ENCODE data around the gene DACT3.

The DACT3 gene

GRCh38 chr19:46670813-46671212, 9.8 kb upstream of the DACT3 start:
- no peak for DNase-seq (ENCODE audit: low read depth in 2 of 3, low spot score in 2 of 3)

DNA sequence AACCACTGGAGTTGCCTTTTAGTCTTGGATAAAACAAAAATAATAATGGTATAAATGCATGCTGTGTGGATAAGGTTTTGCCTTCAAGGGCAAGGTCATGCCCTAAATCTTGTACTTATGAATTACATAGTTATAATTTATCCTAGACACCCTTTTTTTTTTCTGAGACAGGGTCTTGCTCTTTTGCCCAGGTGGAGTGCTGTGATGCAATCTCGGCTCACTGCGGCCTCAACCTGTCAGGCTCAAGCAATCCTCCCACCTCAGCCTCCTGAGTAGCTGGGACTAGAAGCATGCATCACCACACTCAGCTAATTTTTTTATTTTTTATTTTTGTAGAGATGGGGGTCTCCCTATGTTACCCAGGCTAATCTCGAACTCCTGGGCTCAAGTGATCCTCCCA, 7.7 kb upstream of the DACT3 start:
- no peak for DNase-seq (ENCODE audit: low read depth in 2 of 3, low spot score in 2 of 3)

DNA sequence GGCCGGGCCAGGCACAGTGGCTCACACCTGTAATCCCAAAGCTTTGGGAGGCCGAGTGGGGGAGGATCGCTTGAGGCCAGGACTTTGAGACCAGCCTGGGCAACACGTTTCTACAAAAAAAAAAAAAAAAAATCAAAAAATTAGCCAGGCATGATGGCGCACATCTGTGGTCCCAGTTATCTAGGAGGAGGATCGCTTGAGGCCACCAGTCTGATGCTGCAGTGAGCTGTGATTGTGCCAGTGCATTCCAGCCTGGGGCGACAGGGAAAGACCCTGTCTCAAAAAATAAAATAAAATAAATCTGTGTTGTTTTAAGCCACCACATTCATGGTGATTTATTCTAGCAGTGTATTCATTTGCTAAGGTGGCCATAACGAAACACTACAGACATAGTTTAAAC, 4.1 kb upstream of the DACT3 start:
- DNase-seq (ENCODE audit: low read depth in 2 of 3, low spot score in 2 of 3): no peak

GRCh38 chr19:46661735-46662592, 982 bp upstream of the DACT3 start:
- peak in 2 of 3 experiments; percentile 27 to 51 for DNase-seq (ENCODE audit: low read depth in 2 of 3, low spot score in 2 of 3)

DNA sequence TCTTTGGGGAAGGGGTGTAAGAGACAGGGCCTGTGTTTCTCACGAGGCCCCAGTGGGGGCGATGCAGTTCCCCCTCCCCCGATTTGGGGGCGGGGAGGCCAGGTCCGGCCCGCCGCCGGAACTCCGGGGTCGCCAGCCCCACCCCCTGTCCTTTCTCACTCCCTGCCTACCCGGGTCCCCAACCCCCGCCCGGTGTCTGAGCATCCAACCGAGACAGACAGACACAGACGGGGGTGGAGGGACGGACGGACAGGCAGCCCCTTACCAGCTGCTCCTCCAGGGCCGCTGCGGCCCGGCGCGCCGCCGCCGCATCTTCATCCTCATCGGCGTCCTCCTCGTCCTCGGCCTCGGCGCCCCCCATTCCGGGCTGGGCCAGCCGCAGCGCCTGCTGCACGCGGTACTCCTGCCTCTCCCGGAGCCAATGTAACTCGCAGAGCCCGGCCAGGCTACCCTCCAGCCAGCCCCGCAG, 397 bp downstream of the DACT3 start:
- DNase-seq (ENCODE audit: low read depth in 2 of 3, low spot score in 2 of 3): no peak

GRCh38 chr19:46660008-46660517, 919 bp downstream of the DACT3 start:
- DNase-seq (ENCODE audit: low read depth in 2 of 3, low spot score in 2 of 3): no peak

DNA sequence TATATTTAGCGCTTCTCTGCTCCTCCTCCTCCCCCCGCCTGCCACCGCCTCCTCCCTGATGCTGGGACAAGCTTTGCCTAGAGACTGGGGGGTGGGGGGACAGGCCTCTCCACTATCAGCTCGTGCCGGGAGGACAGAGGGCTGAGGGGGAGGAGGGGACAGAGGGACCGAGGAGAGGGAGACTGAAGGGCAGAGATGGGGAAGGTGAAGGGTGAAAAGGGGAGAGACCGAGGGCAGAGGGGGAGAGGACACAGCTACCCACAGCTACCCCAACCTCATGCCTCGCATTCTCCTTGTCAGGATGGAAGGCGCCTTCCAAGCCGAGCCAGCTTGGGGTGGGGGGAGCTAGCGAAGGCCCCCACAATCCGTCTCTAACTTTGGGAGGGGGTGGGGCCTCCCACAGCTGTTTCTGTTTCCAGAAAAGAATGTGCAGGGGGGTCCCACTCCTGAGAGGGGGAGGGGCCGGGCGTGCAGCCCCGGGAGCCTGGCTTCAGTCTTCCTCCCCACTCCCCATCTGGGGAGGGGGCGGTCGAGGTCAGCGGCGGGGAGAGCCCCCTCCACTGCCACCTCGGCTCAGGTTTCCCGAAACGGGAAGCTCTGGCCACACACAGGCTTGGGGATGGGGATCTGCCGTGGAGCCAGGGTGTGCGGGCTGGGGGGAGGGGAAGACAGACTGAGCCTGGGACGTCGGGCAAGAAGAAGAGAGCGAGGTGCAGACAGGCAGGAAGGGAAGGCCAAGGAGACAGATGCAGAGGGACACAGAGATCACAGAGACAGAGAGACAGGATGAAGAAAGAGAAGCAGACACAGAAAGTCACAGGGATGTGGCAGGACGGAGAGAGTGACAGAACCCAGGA, 1.6 kb downstream of the DACT3 start:
- no peak for DNase-seq (ENCODE audit: low read depth in 2 of 3, low spot score in 2 of 3)

DNA sequence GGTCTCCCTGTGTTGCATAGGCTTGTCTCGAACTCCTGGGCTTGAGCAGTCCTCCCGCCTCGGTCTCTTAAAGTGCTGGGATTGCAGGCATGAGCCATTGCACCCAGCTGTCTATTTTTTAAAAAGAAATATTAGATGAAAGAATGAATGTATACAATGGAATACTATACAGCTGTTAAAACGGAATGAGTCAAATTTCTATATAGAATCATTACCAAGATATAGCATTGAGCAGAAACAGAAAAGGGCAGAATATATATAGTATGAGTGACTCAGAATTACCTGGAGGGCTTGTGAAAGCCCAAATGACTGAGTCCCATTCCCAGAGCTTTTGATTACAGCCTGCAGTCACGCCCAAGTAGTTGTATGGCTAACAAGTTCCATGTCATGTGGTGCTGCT, 4.4 kb downstream of the DACT3 start:
- DNase-seq (ENCODE audit: low read depth in 2 of 3, low spot score in 2 of 3): no peak

GRCh38 chr19:46654621-46655152, 6.3 kb downstream of the DACT3 start:
- no peak for DNase-seq (ENCODE audit: low read depth in 2 of 3, low spot score in 2 of 3)

- DNase-seq (ENCODE audit: low read depth in 2 of 3, low spot score in 2 of 3): no peak
Observed at GRCh38 chr19:46650445-46650844, 10.5 kb downstream of the DACT3 start.

DNA sequence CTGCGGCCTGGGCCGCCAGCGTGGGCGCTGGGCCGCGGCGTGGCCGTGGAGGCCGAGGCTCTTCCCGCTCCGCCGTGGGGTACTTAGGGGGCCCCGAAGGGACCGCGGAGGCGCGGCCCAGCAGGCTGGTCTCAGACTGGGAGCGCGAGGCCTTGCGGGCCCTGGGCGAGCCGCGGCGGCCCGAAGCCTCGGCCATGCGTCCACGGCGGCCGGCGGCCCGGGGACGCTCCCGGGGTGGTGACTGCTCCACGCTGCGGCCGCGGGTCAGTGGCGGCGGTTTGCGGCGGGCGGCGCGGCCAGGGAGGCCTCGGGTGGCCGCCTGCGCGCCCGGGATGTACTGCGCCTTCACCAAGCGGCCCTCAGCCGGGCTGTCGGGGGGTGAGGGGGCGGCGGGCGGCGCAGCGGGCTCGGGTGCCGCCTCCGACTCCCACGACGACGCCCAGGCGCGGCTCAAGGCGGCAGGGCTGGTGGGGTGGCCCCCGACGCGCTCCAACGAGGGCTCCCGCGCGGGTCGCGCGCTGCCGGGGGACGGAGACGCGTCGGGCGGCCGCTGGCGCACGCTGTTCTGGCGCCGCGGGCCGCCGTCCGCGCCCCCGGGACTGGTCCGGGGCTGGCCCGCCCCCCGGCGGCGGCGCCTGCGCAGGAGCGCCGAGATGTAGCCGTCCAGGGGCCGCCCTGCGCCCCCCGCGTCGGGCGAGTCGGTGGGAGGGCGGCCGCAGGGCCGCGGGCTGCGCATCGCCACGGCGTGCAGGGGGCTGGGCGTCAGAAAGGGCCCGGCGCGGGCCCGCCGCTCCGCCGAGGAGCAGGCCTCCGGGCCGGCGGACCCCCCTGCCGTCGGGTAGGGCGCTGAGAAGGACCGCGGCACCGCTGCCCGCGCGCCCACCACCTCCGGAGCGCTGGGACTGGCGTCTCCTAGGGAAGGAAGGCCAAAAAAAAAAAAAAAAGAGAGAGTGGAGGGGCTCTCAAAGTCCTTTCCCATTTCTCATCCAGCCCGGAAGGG, 11.7 kb downstream of the DACT3 start:
- no peak for DNase-seq (ENCODE audit: low read depth in 2 of 3, low spot score in 2 of 3)

DNA sequence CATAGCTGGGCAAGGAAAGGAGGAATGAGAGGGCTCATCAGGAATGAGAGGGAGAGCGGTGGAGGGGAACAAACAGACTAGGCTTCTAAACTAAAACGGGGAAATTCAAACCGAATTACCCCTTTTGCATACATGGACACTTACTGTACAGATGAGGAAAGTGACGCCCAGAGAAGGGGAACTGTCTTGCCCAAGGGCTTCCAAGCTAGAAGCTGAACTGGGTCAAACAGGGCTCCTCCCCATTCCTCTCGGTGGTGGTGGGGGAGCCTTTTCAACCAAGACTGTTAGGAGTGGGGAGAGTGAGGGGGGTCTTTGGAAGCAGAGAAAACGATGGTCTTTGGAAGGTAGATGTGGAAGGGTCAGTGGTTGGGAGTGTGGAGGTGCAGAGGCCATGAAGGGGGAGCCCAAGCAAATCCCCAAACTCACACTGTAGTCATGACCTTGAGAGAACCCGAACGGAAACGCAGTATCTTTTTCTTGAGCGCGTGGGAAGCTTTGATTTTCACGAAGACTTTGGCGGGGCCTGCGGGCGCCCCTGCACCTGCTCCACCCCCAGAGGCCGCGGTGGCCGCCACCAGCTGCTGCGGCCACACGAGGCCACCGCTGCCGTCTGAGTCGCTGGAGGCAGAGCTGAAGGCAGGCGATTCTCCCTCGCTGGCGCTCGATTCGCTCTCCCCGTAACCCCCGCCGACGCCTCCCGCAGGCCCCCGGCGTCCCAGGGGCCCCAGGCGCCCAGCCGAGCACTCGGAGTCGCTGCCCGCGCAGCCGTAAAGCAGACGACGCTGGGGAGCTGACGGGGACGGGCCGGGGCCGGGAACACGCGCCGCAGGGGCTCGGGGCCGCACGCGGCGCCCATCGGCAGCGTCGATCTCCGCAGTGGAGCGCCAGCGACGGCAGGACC, 12.7 kb downstream of the DACT3 start:
- DNase-seq (ENCODE audit: low read depth in 2 of 3, low spot score in 2 of 3): no peak

GRCh38 chr19:46646402-46646801, 14.6 kb downstream of the DACT3 start:
- DNase-seq (ENCODE audit: low read depth in 2 of 3, low spot score in 2 of 3): no peak

GRCh38 chr19:46644720-46645119, 16.3 kb downstream of the DACT3 start:
- DNase-seq (ENCODE audit: low read depth in 2 of 3, low spot score in 2 of 3): no peak

DNA sequence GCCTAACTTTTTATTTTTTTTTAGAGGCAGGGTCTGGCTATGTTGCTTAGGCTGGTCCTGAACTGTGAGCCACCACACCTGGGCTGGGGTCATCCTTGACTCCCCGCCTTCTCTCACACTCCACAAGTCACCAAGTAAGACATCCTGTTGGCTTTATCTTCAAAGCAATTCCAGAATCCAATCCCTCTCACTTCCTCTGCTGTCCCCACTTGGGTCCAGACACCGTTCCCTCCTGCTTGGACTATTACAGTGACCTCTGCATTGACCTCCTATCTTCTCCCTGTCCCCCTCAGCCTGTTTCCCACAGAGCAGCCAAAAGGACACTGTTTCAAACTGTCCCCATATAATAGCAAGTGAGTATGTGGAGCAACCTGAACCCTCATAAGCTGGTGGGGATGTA, 20.3 kb downstream of the DACT3 start:
- DNase-seq (ENCODE audit: low read depth in 2 of 3, low spot score in 2 of 3): no peak

GRCh38 chr19:46639358-46640182, 21.4 kb downstream of the DACT3 start:
- DNase-seq (ENCODE audit: low read depth in 2 of 3, low spot score in 2 of 3): no peak

DNA sequence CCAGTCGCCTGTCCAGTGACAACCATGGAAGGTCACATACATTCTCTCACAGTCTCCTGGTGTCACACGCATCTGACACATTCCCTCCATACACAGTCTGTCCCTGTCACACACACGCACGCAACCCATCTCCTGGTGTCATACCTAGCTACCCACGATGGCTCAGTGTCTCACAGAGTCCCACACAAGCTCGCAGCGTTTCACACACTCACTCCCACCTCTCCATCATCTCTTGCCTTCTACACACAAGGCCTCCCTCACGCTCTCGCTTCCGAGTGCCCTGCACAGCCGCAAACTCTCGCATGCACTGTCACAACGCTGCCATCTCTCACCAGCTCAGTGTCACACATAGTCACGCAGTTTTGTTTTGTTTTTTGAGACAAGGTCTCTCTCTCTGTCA, 23.8 kb downstream of the DACT3 start:
- no peak for DNase-seq (ENCODE audit: low read depth in 2 of 3, low spot score in 2 of 3)

- DNase-seq (ENCODE audit: low read depth in 2 of 3, low spot score in 2 of 3): no peak
Observed at GRCh38 chr19:46635920-46636761, 24.8 kb downstream of the DACT3 start, which contains the start of gene GNG8. TSS of gene GNG8 (minus strand) at chr19:46636202. CDS start at chr19:46634682, 1,520 bp downstream.
